NCI-H526 treated with DMSO at 0.1 percent for 48 hours (cell line): ENCODE measurements around the gene EPSTI1.

Experiments
- DNase-seq: peaks from one replicate; lab custom pipeline; 2025; lab: John Stamatoyannopoulos, UW

EPSTI1 gene

GRCh38 chr13:42847891-42848663, 144.0 kb downstream of the EPSTI1 start:
- DNase-seq: no peak

GRCh38 chr13:42836930-42837690, 154.9 kb downstream of the EPSTI1 start:
- DNase-seq: no peak
